ENCODE data around the gene BCOR.

DNA sequence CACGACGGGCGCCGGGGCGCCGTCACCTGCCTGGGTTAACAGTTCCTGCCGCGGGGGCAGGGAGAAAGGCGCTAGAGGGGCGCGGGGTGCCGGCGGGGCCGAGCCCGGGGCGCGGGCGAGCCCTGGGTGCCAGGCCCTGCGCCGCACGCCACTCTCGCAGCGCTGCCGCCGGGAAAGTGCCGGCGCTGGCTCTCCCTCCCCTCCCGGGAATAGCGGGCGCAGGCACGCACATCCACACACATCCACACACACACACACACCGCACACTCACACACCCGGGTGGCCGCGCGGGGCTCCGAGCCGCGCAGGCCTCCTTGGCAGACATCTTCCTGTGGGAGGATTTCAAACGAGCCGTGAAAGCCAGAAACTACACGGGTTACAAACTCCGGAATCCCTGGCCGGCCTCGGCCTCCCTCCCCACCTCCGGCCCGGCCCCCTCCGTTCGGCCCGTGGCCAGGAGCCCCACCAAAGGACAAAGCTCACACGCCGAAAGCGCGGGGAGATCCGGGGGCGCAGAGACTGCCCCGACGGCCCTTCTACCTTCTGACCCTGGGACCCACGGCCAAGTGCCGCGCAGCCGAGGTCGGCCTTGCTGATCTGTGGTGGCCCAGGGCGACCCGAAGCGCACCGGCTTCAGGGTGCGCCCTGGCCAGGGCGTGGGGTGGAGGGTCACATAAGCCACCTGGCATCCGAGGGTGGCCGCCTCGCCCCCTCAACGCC, 92.3 kb downstream of the BCOR start:
- TF ChIP-seq, protein P1, sequence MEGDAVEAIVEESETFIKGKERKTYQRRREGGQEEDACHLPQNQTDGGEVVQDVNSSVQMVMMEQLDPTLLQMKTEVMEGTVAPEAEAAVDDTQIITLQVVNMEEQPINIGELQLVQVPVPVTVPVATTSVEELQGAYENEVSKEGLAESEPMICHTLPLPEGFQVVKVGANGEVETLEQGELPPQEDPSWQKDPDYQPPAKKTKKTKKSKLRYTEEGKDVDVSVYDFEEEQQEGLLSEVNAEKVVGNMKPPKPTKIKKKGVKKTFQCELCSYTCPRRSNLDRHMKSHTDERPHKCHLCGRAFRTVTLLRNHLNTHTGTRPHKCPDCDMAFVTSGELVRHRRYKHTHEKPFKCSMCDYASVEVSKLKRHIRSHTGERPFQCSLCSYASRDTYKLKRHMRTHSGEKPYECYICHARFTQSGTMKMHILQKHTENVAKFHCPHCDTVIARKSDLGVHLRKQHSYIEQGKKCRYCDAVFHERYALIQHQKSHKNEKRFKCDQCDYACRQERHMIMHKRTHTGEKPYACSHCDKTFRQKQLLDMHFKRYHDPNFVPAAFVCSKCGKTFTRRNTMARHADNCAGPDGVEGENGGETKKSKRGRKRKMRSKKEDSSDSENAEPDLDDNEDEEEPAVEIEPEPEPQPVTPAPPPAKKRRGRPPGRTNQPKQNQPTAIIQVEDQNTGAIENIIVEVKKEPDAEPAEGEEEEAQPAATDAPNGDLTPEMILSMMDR (IDR thresholded peaks at IDR 0.05) = no peak
- no peak for TF ChIP-seq TCF7L2 (IDR thresholded peaks at IDR 0.05; ENCODE audit: low read depth, low read length)
- TF ChIP-seq, protein P2, sequence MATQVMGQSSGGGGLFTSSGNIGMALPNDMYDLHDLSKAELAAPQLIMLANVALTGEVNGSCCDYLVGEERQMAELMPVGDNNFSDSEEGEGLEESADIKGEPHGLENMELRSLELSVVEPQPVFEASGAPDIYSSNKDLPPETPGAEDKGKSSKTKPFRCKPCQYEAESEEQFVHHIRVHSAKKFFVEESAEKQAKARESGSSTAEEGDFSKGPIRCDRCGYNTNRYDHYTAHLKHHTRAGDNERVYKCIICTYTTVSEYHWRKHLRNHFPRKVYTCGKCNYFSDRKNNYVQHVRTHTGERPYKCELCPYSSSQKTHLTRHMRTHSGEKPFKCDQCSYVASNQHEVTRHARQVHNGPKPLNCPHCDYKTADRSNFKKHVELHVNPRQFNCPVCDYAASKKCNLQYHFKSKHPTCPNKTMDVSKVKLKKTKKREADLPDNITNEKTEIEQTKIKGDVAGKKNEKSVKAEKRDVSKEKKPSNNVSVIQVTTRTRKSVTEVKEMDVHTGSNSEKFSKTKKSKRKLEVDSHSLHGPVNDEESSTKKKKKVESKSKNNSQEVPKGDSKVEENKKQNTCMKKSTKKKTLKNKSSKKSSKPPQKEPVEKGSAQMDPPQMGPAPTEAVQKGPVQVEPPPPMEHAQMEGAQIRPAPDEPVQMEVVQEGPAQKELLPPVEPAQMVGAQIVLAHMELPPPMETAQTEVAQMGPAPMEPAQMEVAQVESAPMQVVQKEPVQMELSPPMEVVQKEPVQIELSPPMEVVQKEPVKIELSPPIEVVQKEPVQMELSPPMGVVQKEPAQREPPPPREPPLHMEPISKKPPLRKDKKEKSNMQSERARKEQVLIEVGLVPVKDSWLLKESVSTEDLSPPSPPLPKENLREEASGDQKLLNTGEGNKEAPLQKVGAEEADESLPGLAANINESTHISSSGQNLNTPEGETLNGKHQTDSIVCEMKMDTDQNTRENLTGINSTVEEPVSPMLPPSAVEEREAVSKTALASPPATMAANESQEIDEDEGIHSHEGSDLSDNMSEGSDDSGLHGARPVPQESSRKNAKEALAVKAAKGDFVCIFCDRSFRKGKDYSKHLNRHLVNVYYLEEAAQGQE (IDR thresholded peaks at IDR 0.05; ENCODE audit: insufficient read depth in 1 of 2, low read depth in 2 of 2, low read length in 1 of 2) = no peak
